ENCODE results near the gene DCAKD.
A peak's percentile ranks its signal among the peaks of the same experiment; 100 is the strongest.
"Not testable (repeated sequence)": the region's sequence is repeated elsewhere in the genome, so short reads cannot be mapped to it uniquely, and the experiment has no call there.

Gene DCAKD

GRCh38 chr17:45063198-45063597 lies 11.8 kb upstream of the DCAKD start:
- no peak for DNase-seq

DNA sequence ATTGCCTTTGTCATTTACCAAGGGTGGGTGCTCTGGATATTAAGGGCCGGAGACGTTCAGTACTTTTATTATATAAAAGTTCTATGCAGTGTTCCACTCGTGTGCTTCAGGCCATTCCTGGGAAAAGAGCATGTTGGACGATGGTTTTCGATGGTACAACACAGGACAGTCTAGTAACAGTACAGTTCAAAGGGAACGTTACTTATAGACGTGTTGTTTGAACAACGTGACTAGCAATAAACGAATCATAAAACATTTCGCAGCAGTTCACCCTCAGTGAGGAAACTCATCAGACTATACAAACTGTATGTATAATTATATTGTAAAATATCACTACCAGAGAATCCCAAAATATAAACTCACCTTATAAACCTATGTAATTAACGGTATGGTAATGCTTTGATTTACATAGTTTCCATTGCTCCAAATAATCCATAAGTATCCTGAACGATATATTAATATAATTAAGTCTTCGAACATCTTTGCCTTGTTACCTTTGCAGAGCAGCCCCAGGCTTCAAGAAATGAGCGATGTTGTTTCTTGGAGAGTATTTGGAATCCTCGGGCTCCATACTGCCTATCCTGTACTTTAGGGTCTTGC lies 10.3 kb upstream of the DCAKD start:
- no peak for DNase-seq

- peak; percentile 99 for DNase-seq
Measured at GRCh38 chr17:45060797-45061605, 9.6 kb upstream of the DCAKD start, which contains the start of gene NMT1. TSS of gene NMT1 (plus strand) at chr17:45061317. CDS start at chr17:45061330, 13 bp downstream.

GRCh38 chr17:45060382-45060796 lies 9.0 kb upstream of the DCAKD start:
- DNase-seq, result no peak

GRCh38 chr17:45052052-45052772 lies 780 bp upstream of the DCAKD start:
- DNase-seq, result peak; percentile 63

- DNase-seq, result not testable (repeated sequence)
Measured at GRCh38 chr17:45051720-45052051, 254 bp upstream of the DCAKD start.

DNA sequence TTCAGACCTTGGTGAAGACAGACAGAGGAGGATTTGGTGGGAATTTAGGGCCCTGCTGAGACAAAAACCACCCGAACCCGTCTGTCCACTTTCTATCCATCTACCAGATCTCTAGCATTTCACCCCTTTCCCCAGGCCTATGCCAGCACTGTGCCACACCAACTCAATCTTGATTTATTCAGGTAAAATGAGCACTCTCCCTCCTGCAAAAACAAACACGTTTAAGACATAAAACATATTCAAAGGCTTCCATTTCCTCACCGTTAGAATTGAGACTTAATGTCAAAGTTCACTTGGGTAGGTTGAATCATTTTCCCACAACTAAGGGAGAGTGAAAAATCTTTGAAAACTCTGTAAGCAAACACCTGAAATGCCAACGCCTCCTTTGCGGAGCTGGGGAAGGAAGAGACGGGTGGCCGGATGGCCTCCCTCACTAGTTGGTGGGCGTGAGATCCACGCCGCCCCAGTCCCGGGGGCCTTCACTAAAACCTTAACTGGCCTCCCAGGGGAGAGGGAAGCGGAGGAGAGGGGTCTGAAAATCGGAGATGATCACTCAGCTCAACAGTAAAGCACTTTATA lies 862 bp downstream of the DCAKD start:
- peak; percentile 24 for DNase-seq

DNA sequence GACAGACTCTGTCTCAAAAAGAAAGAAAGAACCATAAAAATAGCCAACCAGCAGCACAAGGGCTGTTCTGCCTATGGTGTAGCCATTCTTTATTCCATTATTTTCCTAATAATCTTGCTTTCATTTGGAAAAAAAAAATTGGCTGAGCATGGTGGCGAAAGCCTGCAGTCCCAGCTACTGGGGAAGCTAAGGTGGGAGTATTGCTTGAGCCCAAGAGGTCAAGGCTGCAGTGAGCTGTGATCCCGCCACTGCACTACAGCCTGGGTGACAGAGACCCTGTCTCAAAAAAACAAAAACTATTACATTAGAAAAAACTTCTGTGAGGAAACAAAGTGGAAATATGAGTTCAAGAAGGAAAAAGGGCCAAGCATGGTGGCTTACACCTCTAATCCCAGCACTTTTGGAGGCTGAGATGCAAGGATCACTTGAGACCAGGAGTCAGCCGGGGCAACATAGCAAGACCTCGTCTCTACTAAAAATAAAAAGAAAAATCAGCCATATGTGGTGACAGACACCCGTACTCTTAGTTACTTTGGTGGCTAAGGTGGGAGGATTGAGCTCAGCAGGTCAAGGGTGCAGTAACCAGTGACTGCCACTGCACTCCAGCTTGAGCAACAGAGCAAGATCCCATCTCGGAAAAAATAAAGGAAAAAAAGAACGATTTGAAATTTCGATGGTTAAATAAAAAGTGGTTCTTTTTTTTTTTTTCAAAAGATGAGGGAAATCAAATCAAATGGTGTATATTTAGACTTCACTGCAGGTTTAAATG lies 2.5 kb downstream of the DCAKD start:
- DNase-seq, result no peak

DNA sequence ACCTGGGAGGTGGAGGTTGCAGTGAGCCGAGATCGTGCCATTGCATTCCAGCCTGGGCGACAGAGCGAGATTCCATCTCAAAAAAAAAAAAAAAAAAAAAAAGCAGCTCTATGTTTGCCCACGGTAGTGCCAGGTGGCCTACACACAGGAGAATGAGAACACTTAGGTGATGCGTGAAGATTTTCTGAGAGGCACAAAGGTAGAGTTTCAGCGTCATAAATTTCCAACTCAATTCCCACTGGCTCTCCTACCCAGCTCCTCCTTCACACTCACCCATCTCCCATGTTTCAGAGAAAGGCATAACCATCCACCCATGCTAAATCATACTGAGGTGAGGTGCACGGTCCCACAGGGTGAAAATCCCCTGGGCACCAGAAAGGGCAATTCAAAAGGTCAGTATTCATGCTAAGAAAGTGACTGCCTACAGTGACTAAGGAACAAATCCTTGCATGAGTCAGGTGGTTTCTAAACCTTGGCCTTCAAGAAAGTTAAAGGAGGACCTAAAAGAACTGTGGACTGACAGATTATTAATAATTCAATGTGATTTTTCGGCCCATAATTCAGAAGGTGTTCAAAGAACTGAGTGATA lies 4.8 kb downstream of the DCAKD start:
- DNase-seq, result no peak

DNA sequence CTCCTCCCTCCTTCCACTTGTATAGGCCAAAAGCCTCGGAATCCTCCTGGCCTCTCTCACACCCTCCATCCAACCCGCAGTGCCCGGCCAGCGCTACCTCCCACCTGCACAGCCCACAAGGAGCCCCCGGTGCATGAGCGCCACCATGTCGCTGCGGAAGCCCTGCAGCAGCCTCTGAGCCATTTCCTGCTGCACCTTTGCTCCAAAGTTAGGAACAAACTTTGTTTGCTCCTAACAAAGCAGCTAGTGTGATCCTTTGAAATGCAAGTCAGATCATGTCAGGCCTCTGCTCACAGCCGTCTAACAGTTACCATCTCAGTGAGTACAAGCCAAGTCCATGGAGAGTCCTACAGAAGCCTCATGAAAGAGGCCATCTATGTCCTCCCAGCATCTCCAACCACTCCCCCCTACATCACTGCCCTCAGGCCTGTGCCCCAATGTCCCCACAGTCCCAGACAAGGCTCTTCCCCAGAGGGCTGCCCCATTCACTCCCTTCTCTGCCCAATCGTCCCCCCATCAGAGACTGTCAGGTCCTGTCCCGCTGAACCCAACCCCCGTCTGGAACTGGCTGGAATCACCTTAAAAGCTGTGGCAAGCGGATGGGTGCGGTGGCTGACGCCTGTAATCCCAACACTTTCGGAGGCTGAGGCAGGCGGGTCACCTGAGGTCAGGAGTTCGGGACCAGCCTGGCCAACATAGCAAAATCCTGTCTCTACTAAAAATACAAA lies 7.5 kb downstream of the DCAKD start:
- no peak for DNase-seq

DNA sequence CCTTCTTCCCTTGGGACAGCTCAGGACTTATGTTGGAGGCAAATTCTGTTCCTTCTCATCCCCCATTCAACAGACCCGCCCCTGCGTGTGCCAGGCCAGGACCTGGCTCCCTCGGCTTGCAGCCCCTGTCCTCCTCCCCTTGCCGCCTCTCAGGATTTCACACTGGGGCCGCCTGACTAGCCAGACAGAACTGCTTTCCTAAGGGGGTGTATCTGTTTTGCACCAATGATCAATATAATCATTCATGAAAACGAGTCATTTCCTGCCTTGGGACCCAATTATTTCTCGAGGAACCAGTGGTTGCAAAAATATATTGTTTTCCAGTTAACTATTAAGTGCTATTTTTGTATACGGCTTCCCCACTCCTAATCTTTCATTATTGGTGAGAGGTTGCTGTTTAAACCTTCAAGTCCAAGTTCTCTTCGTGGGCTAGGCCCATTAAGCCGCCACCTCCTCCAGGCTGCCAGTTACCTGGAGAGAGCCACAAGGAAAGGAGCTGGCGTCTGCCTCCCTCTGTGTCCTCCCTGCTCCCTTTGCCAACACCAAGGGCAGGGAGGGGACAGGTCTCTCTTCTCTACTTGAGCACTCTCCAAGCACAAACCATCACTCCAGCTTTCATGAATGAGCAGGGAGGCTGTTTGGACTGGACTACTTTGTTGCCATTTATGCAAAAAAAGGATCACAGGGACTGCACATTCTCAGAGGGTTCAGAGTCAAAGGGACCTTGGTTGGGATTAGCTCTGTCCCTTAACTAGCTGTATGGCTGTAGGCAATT lies 8.9 kb downstream of the DCAKD start:
- DNase-seq, result no peak

- no peak for DNase-seq
Measured at GRCh38 chr17:45040459-45040858, 11.0 kb downstream of the DCAKD start.

DNA sequence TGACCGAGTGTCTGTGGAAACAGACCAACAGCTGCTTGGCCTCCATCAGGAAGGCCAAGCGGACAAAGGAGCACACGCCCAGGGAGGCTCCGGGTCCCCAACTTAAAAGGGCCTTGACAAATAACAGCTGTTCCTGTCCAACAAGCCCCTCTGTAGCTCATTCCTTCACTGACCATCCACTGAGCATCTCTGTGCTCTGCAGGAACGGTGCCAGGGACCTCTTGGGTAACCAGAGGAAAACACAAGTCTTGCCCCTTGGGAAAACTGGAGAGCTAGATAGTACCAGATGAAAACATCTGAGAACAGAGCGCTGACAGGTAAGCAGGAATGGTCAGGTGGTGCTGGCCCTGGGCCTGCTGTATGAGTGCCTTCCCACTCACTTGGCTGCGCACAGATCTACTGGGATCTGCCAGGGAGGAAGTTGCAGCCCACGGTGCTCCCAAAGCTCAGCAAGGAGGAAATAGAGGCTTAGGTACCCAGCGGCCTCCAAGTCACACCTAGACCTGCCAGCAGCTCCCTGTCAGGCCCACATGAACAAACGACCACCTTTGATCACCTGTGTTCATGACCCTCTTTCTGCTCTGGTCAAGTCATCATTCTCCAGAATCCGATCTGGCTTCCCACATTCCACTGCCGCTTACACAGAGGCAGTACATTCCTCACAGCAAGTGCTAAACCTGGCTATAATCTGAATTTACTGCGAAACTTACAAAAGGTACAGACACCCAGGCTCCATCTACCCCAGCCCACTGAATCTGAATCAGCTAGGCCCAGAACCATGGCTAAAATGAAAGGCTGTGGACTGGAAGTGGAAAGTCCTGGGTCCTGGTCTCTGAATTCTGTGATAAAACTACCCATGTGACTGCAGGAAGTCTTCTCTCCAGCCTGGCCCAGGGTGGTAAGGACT lies 12.5 kb downstream of the DCAKD start:
- no peak for DNase-seq

DNA sequence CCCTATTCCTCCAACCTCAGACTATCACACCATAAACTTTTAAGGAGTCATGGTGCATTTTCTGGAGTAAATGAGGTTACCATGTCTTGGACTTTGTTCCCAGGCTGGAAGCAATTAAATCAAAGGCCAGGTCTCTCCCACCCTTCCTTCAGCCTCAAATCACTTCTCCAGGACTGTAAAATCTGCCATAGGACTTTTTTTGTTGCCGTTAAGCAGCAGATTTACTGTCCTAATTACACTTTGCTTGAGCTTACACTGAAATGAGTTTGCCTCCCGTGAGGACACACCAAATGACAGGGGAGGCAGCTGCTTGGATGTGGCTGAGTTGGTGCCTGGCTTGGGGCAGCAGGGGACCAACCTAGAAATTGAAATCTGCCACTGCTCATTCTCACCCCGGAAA lies 14.7 kb downstream of the DCAKD start:
- no peak for DNase-seq

DNA sequence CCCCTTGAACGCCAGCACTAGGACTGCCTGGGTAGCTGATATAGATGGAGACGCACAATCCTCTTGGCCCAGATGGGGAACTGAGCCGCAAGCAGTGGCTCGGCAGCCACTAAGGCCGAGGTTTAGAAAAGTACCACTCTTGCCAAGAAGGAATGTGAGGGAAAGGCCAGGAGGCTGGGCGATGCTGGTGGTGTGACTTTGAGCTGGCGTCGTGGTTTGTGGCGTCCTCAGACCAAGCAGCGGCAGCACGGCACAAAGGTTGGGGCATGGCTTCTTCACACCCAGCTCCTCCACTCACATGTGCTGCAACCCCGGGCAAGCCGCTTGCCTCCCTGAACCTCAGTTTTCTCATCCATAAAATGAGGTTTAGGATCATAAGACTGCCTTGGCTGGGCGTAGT lies 15.6 kb downstream of the DCAKD start:
- DNase-seq, result no peak

DNA sequence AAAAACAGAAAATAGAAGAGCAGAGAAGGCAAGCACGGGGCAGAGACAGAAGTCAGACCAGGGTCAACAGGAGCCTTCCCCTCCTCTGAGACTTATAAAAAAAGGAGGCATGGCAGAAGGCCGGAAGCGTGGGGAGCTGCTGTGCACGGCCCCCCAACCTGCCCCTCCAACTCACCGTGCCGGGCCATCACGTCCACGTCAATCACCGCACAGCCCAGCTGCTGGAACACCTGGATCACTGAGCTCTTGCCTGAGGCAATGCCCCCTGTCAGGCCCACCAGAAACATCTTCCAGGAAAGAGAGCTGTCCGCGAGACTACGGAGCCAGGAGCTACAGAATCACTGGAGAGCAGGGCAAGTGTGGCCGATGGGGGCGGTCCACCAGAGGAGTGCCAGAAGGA lies 16.8 kb downstream of the DCAKD start:
- DNase-seq, result no peak

- no peak for DNase-seq
Measured at GRCh38 chr17:45032174-45032541, 19.3 kb downstream of the DCAKD start.

- DNase-seq, result no peak
Measured at GRCh38 chr17:45031231-45032173, 19.9 kb downstream of the DCAKD start.

DNA sequence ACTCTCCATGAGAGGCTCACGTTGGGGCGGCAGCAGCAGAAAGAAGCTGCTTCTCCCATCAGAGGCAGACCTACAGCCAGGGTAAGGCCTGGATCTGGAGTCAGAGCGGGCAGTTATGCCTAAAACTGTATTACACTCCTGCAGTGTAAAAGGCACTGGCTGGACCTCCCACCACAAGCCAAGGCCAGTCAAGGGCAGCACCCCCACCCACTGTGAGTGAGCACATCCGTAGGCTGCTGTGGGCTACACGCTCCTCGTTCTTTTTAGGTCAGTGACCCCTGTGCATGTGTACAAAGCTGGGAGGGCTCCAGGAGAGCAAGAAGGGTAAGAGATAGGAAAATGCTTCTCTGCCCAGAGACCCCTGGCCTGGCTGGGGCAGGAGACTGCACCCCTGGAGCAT lies 20.7 kb downstream of the DCAKD start:
- no peak for DNase-seq

Measured in NCI-H1105 treated with DMSO at 0.1 percent for 48 hours (cell line).